NCI-H187 (cell line): ENCODE measurements around the gene HSD3B1.

ENCODE experiments used
- DNase-seq, 2 experiments: peaks; one replicate each; lab custom pipeline; 2025; lab: John Stamatoyannopoulos, UW

The HSD3B1 gene

DNA sequence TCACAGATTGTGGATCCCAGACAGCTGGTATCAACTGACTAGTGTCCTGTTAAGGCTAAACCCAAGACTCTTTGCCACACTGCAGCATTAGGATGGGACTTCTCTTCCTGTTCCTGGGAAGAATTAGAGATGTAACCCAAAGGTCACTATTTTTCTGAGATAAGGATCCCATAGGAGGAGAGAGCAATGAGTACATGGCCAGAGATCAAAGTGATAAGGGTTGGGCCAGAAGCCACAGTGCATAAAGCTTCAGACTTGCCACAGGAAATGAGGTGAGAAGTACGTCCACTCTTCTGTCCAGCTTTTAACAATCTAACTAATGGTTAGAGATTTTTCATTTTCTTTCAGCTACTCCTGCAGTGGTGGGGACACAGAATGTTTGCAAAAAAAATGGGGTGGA, at the start of gene HSD3B1:
Gene HSD3B1 (plus strand): TSS at position 270 of the 400 bp plus-strand sequence. CDS start 267 bp downstream, outside the sequence.
- no peak for DNase-seq

DNA sequence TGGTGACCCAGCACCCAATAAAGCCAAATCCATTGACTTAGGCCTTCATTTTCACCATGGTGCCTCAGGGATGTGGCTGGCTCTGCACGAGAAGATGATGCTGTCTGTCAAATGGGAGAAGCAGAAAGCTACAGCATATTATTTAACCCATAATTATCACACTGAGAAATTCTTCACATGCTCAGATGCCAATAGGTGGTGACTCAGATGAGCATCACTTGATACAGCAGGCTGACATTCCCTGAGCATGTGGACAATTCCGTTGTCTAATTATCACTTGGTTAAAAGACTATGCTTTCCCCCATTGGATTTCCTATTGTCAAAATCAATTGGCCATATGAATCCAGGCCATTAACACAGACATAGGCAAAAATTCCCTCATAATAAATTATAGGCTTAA, 44.0 kb upstream of the HSD3B1 start:
- no peak for DNase-seq

DNA sequence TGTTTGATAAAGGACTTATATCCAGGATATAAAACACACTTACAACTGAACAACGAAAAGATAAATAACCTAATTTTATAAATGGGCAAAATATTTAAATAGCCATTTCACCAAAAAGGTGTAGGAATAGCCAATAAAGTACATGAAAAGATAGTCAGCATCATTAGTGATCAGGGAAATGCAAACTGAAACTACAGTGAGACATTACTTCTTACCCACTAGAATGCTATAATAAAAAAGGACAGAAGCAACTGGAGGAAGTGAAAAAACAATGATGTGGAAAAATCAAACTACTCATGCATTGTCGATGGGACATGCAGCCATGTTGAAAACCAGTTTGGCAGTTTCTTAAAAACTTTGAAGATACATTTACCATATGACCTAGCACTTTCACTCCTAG, 43.4 kb upstream of the HSD3B1 start:
- no peak for DNase-seq

DNA sequence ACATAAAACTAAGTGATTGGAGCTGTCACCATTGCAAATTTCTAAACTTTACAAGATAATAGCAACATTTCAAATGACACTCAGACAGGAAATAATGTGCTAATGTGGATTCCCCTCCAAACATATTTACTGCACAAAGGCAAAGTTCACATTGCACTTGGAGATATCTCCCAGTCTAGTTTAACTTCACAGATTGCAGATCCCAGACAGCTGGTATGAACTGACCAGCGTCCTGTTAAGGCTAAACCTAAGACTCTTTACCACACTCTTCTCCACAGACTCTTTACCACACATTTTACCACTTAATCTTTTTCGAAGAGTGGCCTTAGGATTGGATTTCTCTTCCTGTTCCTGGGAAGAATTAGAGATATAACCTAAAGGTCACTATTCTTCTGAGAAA, 40.6 kb upstream of the HSD3B1 start:
- no peak for DNase-seq

DNA sequence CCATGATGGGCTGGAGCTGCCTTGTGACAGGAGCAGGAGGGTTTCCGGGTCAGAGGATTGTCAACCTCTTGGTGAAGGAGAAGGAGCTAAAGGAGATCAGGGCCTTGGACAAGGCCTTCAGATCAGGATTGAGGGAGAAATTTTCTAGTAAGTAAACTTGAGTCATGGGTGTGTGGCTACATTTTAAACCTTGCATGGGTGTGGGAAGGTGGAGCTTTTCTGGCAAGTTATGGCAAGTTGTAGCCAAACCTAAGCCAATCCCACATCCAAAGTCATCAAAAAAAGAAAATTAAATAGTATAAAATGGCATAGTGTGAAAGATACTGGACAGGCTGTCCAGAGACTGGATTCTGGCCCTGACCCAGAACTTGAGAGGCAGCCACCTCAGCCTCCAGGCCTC, 39.8 kb upstream of the HSD3B1 start:
- DNase-seq, result no peak

DNA sequence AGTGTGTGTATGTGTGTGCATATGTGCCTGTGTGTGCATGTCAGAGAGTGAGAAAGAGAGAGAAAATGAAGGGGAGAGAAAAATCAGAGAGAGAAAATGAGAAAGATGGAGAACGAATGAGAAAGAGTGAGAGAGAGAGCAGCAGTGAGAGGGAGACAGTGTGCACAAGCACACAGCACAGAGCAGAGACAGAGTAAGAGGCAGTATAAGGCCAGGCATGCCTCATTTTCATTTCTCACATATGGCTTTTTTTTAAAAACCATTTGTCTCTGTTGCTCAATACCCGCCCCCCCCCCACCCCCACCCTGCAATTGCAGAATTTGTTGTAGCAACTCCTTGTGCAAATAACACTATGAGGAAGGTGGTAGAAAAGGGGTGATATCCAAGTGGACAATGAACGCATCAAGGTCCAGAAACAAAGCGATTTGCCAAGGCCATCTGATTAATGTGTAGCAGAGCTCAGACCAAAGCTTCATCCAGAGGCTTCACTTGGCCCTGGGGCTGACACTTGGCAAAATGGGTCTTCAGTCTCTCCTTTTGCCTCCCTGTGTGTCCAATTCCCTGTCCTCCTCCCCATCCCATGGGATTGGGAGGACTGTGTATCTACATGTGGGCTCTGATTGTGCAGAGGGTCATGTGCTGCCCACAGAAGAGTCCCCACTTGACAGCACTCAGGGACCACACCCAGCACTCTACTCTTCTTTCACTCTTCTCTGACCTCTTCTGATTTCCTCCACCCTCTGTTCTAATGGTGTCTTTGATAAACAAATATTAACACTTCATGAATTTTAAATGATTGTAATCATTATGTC, 38.9 kb upstream of the HSD3B1 start:
- no peak for DNase-seq

DNA sequence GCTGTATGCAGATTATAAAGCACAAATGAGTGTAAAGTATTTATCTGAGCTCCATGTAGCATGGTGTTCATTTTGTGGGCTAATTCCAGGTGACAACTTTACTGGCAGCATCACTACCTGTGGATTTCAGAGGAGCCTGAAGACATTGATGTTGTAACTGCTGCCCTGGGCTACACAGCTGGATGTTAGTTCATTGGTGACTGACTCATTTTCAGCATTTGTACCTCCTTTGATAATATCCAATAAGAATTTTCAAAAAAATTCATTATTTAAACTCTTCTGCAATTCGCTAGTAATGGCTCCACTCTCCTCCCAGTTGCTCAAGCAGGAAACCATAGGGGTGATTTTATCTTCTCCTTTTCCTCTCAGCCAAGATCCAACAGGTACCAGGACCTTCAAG, 37.3 kb upstream of the HSD3B1 start:
- DNase-seq, result no peak

DNA sequence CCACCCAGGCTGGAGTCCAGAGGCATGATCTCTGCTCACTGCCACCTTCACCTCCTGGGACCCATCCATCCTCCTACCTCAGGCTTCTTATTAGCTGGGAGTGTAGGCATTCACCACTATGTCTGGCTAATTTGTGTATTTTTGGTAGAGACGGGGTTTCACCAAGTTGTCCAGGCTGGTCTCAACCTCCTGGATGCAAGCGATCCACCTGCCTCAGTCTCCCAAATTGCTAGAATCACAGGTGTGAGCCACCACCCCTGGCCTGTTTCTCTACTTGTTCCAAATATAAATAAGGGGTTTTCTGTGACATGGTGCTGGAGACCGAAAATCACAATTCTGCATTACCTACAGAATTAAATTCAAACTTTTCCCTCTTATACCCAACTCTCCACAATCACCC, 36.6 kb upstream of the HSD3B1 start:
- no peak for DNase-seq

DNA sequence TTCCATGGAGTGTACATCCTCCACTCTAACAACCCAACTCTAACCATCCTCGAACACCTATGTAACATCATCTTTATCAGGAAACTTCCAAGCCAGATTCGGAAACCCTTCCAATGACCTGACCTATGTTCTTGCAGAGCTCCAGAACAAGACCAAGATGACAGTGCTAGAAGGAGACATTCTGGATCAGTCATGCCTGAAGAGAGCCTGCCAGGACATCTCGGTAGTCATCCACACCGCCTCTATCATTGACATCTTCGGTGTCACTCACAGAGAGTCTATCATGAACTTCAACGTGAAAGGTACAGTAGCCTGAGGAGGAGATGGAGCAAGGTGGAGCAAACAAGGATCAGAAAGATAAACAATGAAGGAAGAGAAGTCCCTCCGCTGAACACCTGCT, 36.1 kb upstream of the HSD3B1 start:
- DNase-seq, result no peak

DNA sequence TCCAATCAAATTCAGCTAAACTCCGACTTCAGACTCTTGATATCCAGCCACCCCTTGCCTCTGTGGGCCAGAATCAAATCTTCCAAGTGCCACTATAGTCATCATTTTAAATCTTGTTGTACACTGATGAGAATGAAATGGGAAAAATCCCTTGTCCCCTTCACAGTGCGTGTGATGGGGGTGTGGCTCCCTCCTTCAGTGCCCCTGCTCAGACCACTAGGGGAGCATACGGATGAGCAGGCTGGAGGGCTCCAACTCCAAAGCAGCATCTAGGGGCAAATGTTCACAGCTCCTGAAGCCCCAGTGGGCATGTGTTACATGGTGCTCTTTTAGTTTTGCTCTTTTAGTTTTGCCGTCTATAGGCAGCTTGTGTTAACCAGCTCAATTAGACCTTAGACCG, 35.4 kb upstream of the HSD3B1 start:
- DNase-seq, result no peak

DNA sequence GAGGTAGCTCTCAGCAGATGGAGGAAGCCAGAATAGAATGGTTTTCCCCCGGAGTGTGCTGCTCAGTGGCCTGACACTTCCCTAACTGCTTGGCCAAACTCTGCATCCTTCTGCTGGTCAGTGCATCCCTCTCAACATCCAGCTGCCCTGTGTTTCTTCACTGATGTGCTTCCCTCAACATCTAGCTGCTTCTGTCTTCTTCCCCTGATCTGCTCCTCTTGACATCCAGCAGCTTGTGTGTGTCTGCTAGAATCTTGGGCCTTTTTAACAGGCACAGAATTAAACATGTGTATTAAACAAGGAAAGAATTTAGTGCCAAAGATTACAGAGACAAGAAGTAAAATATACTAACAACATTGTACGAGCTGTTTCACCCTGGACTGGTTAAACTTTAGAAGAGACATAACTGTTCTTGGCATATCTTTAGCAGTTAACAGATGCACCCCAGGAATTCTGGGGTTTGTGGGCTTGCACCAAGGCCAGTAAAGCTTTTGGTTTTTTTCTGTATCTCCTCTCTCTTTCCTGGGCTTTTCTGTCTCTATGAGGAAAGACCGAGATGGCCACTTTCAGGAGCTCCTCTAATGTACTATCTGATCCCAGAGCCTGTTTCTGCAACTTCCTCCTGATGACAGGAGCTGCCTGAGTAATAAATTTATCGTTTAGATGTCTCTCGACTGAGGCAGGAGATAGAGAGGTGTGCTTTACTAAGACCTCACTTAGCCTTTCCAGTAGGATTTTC, 34.8 kb upstream of the HSD3B1 start:
- DNase-seq, result no peak

DNA sequence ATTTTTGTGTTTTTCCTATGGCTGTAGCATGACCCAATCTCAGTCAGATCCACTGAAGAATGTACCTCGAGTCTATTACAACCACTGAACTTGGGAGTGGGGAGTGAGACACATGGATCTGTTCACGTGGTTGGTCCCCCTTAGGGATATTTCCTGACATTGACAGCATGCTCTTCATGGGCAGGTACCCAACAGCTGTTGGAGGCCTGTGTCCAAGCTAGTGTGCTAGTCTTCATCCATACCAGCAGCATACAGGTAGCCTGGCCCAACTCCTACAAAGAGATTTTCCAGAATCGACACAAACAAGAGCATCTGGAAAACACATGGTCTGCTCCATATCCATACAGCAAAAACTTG, 34.2 kb upstream of the HSD3B1 start:
- no peak for DNase-seq

DNA sequence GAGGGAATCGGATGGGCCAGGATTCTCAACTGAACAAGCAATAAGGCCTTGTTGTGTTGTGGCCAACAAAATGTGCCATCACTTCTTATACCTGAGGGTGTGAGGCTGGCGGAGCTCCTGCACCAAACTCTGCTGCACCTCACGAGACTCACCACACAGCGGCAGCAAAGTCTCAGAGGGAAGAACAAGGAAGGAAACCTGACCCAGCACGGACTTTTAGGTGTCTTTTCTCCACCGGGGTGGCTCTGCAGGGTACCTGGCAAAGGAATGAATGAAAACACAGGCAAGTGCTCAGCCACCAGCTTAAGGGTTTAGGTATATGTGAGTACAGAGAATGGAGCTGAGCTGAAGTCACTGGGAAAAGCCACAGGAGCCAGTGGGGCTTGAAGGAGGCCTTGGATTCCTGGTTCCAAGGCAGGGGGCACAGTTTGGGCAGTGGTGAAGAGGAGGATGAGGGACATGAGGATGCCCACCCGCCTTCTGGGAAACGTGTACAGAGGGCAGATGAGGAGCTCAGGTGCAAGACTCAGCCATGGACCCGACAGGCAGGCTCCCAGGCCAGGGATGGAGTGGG, 31.1 kb upstream of the HSD3B1 start:
- peak in 1 of 2 experiments; percentile 31 for DNase-seq

DNA sequence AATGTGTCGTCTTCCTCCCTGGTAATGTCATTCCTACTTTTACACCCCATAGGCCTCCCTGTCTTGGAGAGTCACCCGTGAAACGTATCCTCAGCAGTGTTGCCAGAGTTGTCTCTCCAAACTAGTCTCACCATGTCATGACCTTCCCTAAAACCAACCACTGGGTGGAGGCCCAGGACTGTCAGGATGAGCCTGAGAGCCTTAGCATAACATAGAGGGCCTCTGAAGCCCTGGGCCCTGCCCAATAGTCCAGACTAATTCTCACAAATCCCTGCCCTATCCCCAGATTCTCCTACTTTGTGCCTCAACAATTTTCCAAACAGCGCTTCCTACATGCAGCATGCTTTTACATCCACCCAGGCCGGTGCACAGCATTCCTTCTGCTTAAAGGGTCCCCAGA, 29.3 kb upstream of the HSD3B1 start:
- no peak for DNase-seq

DNA sequence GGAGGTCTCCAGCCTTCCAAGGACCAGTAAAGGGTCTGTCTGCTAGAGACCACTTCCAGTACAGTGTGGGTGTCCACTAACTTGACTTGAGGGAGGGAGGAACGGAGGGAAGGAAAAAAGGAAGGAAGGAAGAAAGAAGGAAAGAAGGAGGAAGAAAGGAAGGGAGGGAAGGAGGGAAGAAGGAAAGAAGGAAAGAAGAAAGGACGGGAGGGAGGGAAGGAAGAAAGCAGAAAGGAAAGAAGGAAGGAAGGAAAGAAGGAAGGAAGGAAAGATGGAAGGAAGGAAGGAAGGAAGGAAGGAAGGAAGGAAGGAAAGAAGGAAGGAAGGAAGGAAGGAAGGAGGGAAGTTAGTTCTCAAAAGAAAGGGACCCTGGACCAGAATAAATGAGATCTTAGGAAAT, 26.8 kb upstream of the HSD3B1 start:
- no peak for DNase-seq

DNA sequence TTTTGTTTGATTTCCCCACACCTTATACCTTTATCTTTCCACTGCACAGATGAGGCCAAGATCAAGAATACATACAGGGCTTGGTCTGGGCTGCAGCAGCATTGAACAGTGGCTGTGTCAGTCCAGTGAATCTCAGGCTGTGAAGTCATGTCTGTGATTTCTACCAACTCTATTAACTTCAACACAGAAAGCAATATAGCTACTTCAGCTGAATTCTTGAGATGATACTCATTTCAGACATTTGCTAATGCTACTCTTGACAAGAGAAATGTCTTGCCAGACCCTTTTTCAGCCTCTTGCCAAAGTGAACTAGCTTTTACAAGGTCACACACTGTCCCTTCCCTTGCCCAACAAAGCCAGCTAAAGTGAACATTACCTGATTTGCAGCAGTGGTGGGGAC, 25.1 kb upstream of the HSD3B1 start:
- DNase-seq, result no peak

DNA sequence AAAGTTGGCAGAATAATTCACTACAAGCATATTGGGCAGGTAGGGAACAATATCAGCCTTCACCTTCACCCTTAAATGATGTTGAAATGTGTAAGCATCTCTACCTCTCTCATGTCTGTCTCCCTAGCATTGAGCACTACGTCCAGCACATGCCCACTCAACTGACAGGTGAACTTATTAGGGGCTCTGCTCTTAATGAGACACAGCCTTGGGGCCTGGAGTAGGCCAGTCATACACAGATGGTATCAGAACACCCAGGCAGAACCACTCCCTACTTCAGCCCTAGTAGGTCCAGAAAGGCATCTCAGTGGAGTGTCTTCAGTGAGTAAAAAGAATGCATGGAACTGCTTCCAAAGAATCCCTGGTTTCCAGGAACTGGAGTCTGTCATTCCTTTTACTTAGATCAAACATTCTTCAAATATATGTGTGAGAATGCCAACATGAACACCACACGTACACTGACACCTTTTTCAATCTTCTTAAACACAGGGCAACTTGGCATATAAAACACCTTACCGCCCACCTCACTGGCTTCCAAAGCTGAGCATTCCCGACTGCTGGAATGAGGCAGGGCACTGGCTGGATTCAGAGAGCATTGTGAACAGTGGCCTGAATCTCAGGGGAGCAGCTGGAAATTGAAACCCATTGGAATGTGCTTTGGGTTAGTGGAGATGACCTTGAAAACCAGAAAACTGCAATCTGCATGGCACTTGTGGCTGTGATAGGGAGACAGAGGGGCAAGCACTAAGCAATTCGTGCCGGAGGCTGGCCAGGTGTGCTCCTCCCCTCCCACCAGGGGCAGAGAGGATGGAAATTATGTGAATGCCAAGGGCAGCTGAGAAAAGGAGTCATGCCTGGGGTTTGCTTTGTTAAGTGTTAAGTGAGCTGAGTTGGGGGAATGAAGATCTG, 24.2 kb upstream of the HSD3B1 start:
- no peak for DNase-seq

DNA sequence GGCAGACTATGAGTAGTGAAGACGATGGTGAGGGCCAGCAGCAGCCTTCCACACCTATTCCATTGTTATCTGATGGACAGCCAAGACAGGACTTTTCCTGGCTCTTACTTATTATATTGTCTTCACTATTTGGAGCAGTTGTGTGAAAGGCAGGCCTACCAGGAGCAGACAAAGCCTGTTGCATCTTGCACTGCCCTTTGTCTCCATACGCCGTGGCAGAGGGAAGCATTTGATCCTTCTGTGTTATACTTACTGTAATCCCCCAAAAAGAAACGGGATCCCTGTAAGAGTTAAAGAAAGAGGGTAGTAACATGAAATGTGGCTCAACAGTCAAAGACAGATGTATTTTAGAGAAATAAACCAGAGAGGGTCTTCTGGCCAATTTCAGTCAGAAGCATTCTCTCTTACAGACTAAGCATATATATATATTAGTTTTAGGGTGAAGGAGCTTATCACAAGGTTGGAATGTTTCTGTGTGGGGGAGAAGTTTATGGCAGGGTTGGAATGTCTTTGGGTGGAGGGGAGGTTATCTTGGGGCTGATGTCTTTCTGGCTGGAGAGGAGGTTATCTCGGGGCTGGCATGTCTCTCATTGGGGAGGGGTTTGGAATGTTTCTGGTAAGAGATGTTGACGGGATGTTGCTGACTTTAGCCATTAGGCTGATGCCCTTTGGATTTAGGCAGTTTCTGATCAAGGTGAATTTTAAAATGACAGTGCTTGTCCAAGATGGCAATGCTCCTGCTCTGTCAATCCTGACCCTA, 23.4 kb upstream of the HSD3B1 start:
- no peak for DNase-seq

DNA sequence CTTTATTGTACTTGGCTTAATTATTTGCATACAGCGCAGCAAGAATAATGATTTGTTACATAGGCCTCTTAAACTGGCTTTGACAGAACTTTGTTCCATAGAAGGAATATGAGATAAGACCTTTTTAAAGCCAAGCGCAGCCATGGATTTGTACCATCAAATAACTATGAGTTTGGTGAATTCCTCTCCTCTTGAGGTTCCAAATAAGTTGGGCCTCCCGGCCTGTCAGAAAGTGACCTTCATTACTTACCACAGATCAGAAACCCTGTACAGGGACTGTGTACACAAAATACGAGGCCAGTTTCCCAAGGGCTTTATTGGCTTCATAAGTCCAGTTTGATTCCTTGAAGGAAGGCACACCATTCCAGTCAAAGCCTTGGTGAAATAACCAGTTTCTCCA, 21.8 kb upstream of the HSD3B1 start:
- DNase-seq, result no peak

DNA sequence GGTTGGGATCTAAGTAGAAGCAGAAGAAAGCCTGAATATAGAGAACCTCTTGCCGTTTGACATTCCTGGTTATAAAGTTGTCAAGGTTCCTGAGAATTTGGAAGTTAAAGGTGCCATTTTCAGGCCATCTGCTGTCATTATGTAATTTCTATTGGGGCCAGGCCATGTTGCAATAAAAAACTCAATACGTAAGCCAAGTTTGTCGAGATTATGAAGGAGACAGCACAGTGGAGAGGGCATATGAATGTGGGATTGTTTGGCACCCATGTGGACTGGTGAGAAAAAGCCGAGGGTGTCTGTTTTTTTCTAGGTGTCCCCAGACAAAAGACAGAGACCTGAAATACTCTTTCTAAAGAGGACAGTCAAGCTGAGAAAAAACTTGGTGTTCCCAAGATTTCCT, 18.8 kb upstream of the HSD3B1 start:
- no peak for DNase-seq

DNA sequence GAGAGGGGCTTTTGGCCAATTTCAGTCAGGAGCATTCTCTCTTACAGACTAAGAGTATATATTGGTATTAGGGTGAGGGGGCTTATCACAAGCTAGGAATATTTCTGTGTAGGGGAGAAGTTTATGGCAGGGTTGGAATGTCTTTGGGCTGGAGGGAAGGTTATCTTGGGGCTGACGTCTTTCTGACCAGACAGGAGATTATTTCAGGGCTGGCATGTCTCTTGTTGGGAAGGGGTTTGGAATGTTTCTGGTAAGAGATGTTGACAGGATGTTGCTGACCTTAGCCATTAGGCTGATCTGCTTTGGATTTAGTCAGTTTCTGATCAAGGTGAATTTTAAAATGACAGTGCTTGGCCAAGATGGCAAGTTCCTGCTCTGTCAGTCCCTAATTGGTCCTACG, 17.8 kb upstream of the HSD3B1 start:
- DNase-seq, result no peak

DNA sequence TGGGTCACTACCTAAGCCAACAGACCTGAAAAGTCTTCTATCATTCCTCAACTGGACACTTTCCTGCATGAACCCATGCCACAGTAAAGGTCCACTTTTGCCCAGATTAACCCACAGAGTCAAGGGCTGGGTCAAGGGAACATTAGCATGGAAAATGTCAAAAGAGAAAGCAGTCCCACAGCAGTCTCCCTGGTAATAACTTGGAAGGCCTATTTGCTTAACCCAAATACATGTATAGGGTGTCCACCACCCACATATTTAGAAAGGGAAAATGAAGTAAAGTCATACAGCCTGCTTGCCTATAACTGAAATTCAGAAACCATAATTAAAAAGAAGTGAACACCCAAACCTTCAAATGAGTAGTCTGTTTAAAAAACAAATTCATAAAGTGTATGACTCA, 16.1 kb upstream of the HSD3B1 start:
- no peak for DNase-seq
